ENCODE measurements around the gene PLCB4.

GRCh38 chr20:9353916-9354276 lies 285.0 kb downstream of the PLCB4 start:
- no peak for TF ChIP-seq CTCF (IDR thresholded peaks at IDR 0.05; ENCODE audit: insufficient read depth, low read length, poor library complexity, severe bottlenecking)
- no peak for TF ChIP-seq EZH2phosphoT487 (conservative IDR thresholded peaks at IDR 0.05; ENCODE audit: low read length)

Measured in SU-DHL-6 (cell line).